Suppressor macrophage treated with lipopolysaccharide for 4 hours (primary cell): Measurements from ENCODE around the gene SSBP3.
A peak's percentile ranks its signal among the peaks of the same experiment; 100 is the strongest.

Experiments used
- DNase-seq: peaks from one replicate; pipeline ENCODE4 v3.0.0-alpha.2; 2020

SSBP3 gene

GRCh38 chr1:54409156-54410142 lies 3.3 kb upstream of the SSBP3 start:
- peak; percentile 33 for DNase-seq

DNA sequence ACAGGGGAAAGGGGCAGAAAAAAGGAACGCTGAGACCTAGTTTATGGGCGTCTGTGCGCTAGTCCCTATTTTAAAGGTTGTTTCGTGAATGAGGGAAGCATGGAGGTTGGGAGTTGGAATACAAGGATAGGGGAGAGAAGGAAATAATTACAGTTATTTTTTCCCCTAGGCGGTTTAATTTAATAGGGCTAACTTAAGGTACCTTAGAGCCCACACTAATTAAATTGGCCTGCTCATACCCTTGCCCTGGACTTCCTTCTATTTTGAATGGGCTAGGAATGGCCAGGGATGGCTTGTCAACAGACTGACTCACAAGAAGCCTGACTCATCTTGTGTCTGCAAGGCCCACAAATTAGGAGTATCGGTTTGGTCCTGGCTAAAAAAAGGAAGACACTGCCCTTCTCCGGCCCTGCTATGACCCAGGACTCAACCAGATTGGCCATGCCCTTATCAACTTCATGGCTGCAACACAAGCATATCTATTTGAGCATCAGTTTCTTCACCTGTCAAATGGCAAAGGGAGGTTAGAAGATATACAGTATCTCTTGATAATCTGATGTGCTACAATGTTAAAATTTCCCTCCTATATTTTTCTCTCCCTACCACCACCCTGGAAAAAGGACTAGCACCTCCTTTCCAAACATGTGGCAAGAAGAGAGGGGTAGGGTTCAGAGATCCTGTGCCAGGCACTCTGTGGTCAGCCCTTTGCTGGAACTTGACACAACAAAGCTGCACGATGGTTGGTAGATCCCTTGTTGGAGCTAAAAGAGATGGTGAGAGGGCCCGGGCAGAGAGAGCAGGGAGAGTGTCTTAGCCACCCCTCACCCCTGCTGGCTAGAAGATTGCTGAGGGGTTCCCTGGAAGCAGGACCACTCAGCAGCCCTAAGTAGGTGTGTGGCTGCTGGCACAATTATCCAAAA lies 2.2 kb upstream of the SSBP3 start:
- peak; percentile 88 for DNase-seq

GRCh38 chr1:54407404-54408146 lies 1.4 kb upstream of the SSBP3 start:
- peak; percentile 84 for DNase-seq

DNA sequence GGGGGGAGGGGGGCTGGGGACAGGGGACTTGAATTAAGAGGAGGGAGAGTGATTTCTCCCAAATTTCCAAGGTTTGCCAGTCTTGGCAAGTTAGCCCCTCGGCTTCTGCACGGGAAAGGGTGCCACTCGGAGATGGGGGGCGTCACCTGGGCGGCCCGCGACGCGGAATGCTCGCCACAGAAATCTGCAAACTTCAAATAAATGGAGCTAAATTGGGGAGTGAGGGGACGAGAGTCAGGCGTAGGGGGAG lies 885 bp upstream of the SSBP3 start:
- DNase-seq: no peak

DNA sequence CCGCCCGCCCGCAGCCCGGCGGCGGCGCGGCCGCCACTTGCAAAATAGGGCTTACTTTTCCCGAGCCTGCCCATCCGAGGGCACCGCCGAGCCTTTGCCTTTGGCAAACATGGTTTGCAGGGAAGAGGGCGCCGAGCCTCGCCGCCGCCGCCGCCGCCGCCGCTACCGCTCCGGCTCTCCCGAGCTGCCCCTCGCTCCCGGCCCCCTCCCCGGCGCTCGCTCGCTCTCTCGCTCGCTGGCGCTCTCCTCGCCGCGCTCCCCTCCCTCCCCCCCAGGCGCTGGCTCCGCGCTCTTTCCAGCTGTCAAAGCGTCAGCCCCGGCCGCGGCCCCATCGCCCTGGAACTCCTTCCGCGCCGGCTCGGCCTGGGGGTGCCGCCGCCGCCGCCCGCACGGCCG lies 298 bp downstream of the SSBP3 start:
- DNase-seq: no peak

DNA sequence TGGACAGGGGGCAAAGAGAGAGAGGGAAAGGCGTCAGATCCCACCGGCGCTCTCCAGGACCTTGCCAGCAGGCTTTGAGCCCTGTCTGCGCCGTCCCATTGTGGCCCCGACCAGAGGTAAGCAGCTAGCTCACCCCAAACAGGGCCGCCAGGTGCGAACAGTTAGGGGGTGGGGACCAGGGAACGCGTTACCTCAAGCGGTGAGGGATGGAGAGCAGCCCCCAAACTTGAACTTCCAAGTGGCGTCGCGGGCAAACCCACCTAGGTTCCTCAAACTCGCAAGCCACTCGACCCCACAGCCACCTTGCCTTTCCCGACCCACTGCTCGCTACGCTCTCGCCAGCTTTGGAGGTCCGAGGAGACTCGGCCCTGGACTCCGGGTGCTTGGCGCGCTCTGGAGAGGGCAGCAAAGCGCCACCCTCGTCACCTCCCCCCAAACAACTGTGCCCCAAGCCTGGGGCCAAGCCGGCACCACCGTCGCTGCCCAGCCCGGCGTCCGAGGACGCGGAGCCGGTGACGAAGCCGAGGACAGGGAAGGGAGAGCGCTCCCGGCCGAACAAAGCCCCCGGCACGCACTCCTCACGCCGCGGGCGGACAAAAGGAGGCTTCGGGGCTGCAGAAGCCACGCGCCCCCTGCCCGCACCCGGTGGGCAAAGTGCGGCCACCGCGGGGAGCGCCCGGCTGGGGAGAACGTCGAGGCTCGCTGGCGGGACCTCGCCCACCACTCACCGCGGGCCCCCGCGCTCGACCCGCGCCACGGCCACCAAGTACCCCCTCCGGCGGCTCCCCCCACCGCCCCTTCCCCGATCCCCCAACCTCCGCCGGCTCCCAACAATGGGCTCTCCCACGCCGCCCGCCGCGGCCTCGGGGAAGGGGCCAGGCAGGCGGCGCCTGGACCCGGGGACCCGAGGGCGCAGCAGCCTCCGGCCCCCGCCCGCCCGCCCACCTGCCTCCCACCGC lies 976 bp downstream of the SSBP3 start:
- DNase-seq: peak; percentile 45

- DNase-seq: no peak
These were observed 1.9 kb downstream of the SSBP3 start for GRCh38 chr1:54404263-54404662.

GRCh38 chr1:54403808-54404261 lies 2.4 kb downstream of the SSBP3 start:
- peak; percentile 83 for DNase-seq

DNA sequence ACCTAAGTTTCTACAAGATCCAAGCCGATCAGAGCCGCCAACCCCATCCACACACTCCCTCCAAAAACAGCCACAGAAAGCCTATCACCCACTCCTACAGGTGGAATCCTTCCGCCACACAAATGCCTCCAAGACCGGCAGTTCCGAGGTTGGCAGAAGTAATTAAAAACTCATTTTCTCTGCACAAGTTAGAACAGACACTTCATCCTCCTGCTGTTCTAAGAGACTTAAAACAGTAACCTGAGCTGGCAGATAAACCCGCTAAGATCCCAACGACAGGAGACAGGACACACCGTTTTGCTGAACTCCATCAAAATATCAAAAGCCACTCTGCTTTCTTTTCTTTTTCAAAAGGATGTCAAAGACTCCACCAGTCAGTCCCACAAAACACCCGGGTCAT lies 2.8 kb downstream of the SSBP3 start:
- DNase-seq: no peak

DNA sequence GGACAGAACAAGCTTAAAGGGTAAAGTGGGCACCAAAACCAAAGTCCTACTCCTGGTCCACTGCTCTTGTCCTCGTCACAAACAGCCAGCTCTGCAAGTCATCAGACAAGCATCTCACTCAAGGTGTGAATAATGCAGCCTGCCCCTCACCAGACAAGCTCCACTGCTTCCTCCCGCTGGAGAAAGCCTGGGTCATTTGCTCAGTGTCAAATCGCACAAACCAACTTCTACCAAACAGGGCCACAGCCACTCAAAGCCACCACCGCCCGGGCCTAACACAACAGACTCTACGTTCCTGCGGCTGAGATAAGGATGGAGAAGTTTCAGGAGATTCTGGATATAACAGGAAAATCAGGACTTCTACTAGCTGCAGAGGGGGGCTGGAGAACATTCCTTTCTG lies 3.3 kb downstream of the SSBP3 start:
- no peak for DNase-seq

GRCh38 chr1:54401799-54402198 lies 4.4 kb downstream of the SSBP3 start:
- DNase-seq: no peak

GRCh38 chr1:54400329-54400728 lies 5.9 kb downstream of the SSBP3 start:
- DNase-seq: peak; percentile 52

- no peak for DNase-seq
These were observed 6.4 kb downstream of the SSBP3 start for GRCh38 chr1:54399765-54400164.

DNA sequence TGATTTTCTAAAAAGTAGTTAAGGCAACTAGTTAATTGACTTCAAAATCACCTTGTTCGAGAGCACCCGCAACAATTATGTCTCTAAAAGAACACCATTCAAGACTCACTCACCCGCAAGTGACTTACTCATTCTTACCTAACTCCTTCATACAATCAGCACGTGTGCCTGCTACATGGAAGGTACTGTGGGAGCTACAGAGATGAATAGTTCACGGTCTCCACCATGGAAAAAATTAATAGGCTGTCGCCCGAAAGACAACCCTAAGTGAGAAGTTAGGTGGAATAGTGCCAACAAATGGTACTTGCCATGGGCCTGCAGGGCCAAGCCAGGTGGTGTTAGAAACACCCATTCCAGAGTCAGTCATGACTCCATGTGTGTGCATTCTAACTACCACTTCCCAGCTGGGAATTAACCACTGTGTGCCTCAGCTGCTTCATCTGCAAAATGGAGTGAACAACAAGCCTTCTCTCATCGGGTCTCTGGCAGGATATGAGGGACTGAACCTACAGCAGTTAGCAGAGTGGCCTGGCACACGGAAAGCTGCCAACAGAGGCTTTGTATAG lies 7.1 kb downstream of the SSBP3 start:
- DNase-seq: no peak

DNA sequence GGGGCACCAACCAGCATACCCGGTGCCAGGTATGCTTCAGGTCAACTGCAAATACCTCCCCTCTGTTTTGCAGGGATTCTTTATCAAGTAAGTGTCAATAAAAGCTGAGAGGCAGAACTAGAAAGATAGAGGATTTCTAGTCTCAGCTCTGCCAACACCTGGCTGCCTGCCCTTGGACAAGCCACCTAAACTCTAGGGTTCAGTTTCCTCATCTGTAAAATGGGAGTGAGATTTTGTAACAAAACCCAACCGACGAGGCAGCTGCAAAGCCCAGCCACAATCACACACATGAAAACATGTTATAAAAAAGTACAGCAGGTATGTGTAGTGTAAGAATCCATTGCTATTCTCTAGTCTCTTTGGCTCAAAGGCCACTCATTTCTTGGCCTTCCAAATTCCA lies 8.2 kb downstream of the SSBP3 start:
- no peak for DNase-seq

- no peak for DNase-seq
These were observed 9.1 kb downstream of the SSBP3 start for GRCh38 chr1:54397090-54397591.

DNA sequence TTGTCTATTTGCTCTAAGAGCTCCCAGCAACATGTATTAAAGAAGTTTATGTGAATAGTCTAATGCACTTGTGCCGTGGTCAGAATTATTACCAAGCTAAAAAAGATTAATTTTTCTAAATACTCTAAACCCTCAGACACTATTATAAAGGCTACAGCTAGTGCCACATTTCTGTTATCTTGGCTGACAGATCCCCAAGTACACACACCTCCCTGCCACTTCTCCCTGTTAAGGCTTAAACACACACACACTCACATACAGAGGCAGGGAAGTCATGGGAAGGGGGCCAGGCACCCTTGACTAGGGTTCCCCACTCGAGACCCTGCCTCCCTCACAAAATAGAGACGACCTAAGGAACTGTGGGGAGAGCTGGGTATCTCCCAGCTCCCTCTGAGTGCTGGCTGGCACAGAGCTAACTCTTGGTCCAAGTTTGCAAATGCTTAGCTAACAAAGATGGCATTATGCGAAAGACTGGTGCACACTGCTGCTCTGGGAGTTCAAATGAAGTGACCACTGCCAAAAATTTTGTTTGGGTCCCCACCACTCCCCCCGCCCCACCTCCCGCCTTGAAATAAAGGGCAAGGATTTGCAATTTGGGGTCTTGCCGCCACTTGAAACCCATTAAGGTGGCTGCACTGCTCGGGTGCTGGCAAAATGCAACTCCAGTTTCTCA lies 9.8 kb downstream of the SSBP3 start:
- no peak for DNase-seq

DNA sequence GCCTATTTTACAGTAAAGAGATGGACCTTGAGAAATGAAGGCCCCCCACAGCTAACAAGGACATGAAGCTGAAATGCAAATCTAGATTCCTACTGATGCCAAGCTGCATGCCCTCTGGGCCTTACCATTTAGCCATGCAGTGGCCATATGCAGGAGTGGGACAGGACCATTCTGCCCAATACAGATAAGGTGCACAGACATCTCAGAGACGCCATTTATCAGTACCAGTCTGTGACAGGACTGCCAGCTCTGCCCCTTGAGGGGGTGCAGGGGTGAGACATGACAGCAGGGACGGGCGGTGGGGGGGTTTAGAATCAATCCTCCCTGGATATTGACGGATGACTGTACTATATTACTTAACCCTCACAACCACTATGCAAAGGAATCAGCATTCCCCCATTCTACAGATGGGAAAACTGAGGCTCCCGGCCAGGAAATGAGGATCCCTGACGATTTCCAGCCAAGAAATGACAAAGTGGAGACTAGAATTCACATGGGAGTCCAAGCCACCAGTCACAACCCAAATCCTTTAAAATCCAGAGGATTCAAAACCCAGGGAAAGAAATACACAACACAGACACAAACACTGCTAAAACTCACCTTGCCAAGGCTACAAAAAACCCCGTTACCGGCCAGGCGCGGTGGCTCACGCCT lies 10.8 kb downstream of the SSBP3 start:
- no peak for DNase-seq

DNA sequence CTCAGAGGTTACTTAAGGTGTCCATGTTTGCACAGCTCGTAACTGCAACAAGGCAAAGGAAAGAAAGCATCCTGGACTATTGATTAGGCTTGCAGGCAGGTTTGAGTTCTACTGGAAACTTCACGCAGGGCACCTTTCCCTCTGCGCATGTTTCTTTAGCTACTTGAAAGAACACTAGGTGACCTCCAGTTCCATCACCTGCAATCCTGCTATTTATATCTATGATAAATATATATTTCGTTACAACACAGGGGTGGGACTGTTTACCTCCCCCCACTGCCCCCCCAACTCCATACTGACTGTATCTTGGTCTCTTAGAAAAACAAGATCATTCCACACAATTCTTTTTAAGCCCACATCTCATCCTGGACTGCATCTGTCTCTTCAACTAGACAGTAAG lies 12.1 kb downstream of the SSBP3 start:
- no peak for DNase-seq

DNA sequence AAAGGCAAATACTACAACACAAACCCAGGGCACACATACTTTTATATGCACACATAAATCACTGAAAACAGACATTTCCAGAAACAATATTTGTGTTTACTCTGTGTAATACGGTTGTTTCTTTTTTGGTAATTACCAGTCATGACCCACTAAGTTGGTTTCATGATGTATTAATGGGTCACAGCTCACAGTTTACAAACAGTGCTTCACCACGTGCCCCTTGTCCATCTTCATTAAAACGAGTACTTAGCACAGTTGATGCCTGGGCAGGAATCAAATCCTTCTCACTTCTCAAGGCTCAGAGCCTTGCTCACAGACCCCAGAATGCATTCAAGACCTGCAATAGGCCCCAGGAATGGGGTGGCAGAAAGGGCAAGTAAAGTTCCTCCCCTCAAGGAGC lies 13.8 kb downstream of the SSBP3 start:
- no peak for DNase-seq
